ENCODE measurements around the gene ABCC5. TPM values are rescaled to one million over a fixed set of nuclear protein-coding genes. Genes with fewer than 3 reads are reported as not detected.

ABCC5 gene
- total and polyA plus RNA-seq, 4 experiments from 2014 or later: 9.1 to 42.6 (median 27.3) TPM

- Histone ChIP-seq H3K4me1 (ENCODE audit: insufficient read depth, low read length) (no peaks in the 10 kb centered on the region), H3K27ac (ENCODE audit: low read depth, low read length) (no peak overlapping the region), H3K4me3 (ENCODE audit: low read length in 2 of 2) (no peak overlapping the region), H3K9me3 (ENCODE audit: control insufficient read depth in 1 of 2, low read length in 2 of 2) (no peaks in the 10 kb centered on the region), H3K36me3 (ENCODE audit: insufficient read depth, low read length) (peaks cover 18% of the 10 kb centered on the region), H3K27me3 (ENCODE audit: insufficient read depth, low read length) (no peaks in the 10 kb centered on the region)
- H3K27ac Mint-ChIP-seq: peak overlapping the region in 1 of 7 donors; percentile 49
- H3K27me3 Mint-ChIP-seq: no peaks in the 10 kb centered on the region
- peaks cover 0 to 12% (median 0%) of the 10 kb centered on the region in 4 donors for H3K4me1 Mint-ChIP-seq
- H3K9me3 Mint-ChIP-seq: no peaks in the 10 kb centered on the region
- no peak overlapping the region for H3K4me3 Mint-ChIP-seq
- no peak for DNase-seq
- ChIA-PET POLR2A (ENCODE audit: partially characterized antibody) (no interaction called here), CTCF (ENCODE audit: partially characterized antibody) (interaction anchor here (1.7 kb wide), 1 partner anchor 11 kb away, joined by 5 read pairs; no protein-coding TSS in a partner anchor)
- peaks cover 57 to 66% of the 10 kb centered on the region in 2 donors for H3K36me3 Mint-ChIP-seq
- intact Hi-C loops (cut with micrococcal nuclease): no loop called here
Observed at GRCh38 chr3:183987000-183987600, 30.6 kb downstream of the ABCC5 start.

- H3K4me3 Mint-ChIP-seq: no peak overlapping the region
- DNase-seq: no peak
- H3K27ac ChIP-seq (ENCODE audit: low read depth, low read length): no peak overlapping the region
- peaks cover 0 to 12% (median 0%) of the 10 kb centered on the region in 4 donors for H3K4me1 Mint-ChIP-seq
- H3K36me3 ChIP-seq (ENCODE audit: insufficient read depth, low read length): peaks cover 21% of the 10 kb centered on the region
- no peaks in the 10 kb centered on the region for H3K27me3 Mint-ChIP-seq
- H3K9me3 ChIP-seq (ENCODE audit: control insufficient read depth in 1 of 2, low read length in 2 of 2): no peaks in the 10 kb centered on the region
- no peaks in the 10 kb centered on the region for H3K27me3 ChIP-seq (ENCODE audit: insufficient read depth, low read length)
- intact Hi-C loops (cut with micrococcal nuclease): no loop called here
- H3K36me3 Mint-ChIP-seq: peaks cover 67 to 77% of the 10 kb centered on the region in 2 donors
- H3K4me1 ChIP-seq (ENCODE audit: insufficient read depth, low read length): no peaks in the 10 kb centered on the region
- H3K27ac Mint-ChIP-seq: peak overlapping the region in 1 of 7 donors; percentile 20
- ChIA-PET POLR2A (ENCODE audit: partially characterized antibody) (no interaction called here), CTCF (ENCODE audit: partially characterized antibody) (no interaction called here)
- no peak overlapping the region for H3K4me3 ChIP-seq (ENCODE audit: low read length in 2 of 2)
- no peaks in the 10 kb centered on the region for H3K9me3 Mint-ChIP-seq
Observed at GRCh38 chr3:183984749-183985729, 32.6 kb downstream of the ABCC5 start.

GRCh38 chr3:183984127-183984740 lies 33.5 kb downstream of the ABCC5 start:
- Histone ChIP-seq H3K4me1 (ENCODE audit: insufficient read depth, low read length) (no peaks in the 10 kb centered on the region), H3K27ac (ENCODE audit: low read depth, low read length) (no peak overlapping the region), H3K27me3 (ENCODE audit: insufficient read depth, low read length) (no peaks in the 10 kb centered on the region), H3K9me3 (ENCODE audit: control insufficient read depth in 1 of 2, low read length in 2 of 2) (no peaks in the 10 kb centered on the region), H3K36me3 (ENCODE audit: insufficient read depth, low read length) (peaks cover 21% of the 10 kb centered on the region), H3K4me3 (ENCODE audit: low read length in 2 of 2) (no peak overlapping the region)
- Mint-ChIP-seq H3K9me3 (no peaks in the 10 kb centered on the region), H3K27ac (no peak overlapping the region), H3K27me3 (no peaks in the 10 kb centered on the region), H3K4me1 (peaks cover 0 to 12% (median 0%) of the 10 kb centered on the region in 4 donors), H3K36me3 (peaks cover 63 to 77% of the 10 kb centered on the region in 2 donors), H3K4me3 (no peak overlapping the region)
- ChIA-PET CTCF (ENCODE audit: partially characterized antibody) (no interaction called here), POLR2A (ENCODE audit: partially characterized antibody) (no interaction called here)
- DNase-seq: no peak
- intact Hi-C loops (cut with micrococcal nuclease): no loop called here

DNA sequence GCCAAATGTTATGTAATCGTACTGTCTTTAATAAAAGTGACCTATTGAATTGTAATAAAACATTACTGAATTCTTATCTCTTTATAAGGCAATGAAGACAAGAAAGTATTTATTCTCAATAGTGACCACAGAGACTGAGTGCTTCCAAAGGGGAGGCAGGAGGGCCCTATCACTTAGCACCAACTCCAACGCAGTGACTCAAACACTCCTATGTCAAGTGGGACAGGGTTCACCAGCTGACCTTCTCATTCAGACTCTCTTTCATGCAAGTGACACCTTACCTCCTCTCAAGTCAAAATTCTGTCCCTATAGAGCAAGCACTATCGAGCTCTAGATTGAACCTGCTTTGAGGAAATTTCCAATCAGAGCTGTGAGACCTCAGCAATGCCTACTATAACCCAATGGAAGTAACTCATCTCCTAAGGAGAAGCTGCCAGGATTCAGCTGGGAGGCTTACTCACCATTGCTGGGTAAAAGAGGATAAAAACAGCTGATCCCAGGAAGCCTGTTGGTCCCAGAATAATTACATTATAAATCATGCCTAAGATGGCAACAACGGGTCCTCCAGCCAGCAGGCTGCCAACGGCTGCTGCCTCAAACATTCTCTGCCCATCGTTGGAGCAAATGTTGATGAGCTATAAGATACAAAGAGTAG lies 35.6 kb downstream of the ABCC5 start:
- intact Hi-C loops (cut with micrococcal nuclease): no loop called here
- no peaks in the 10 kb centered on the region for H3K27me3 Mint-ChIP-seq
- peaks cover 21% of the 10 kb centered on the region for H3K36me3 ChIP-seq (ENCODE audit: insufficient read depth, low read length)
- ChIA-PET CTCF (ENCODE audit: partially characterized antibody) (interaction anchor here (1.0 to 1.6 kb wide), 3 partner anchors 9 to 36 kb away, joined by 3 to 4 read pairs (median 3); partner anchors contain the start of gene ABCC5), POLR2A (ENCODE audit: partially characterized antibody) (no interaction called here)
- H3K27ac ChIP-seq (ENCODE audit: low read depth, low read length): no peak overlapping the region
- no peak overlapping the region for H3K4me3 Mint-ChIP-seq
- no peak for DNase-seq
- no peaks in the 10 kb centered on the region for H3K9me3 Mint-ChIP-seq
- H3K27ac Mint-ChIP-seq: no peak overlapping the region
- no peaks in the 10 kb centered on the region for H3K4me1 ChIP-seq (ENCODE audit: insufficient read depth, low read length)
- no peaks in the 10 kb centered on the region for H3K27me3 ChIP-seq (ENCODE audit: insufficient read depth, low read length)
- H3K4me1 Mint-ChIP-seq: peaks cover 0 to 12% (median 0%) of the 10 kb centered on the region in 4 donors
- no peaks in the 10 kb centered on the region for H3K9me3 ChIP-seq (ENCODE audit: control insufficient read depth in 1 of 2, low read length in 2 of 2)
- no peak overlapping the region for H3K4me3 ChIP-seq (ENCODE audit: low read length in 2 of 2)
- peaks cover 55 to 68% of the 10 kb centered on the region in 2 donors for H3K36me3 Mint-ChIP-seq

DNA sequence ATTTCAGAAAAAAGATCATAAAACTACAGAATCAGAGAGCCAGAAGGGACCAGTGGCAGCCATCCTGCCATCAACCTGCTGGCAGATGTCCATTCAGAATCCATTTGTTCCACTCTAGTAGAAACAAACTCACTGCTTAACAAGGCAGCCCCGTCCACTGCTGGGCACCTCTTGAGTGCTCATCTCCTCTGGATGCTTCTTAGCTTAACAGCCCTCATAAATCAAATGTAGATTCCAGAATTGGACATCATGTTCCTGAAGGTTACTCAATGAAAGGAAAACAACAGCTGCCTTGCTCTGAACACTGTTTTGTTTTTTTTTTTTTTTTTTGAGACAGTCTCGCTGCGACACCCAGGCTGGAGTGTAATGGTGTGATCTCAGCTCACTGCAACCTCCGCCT lies 37.3 kb downstream of the ABCC5 start:
- POLR2A ChIA-PET (ENCODE audit: partially characterized antibody): no interaction called here
- H3K4me3 ChIP-seq (ENCODE audit: low read length in 2 of 2): no peak overlapping the region
- no peaks in the 10 kb centered on the region for H3K9me3 Mint-ChIP-seq
- CTCF ChIA-PET (ENCODE audit: partially characterized antibody): no interaction called here
- H3K27ac Mint-ChIP-seq: no peak overlapping the region
- DNase-seq: no peak
- no peaks in the 10 kb centered on the region for H3K9me3 ChIP-seq (ENCODE audit: control insufficient read depth in 1 of 2, low read length in 2 of 2)
- H3K27me3 ChIP-seq (ENCODE audit: insufficient read depth, low read length): no peaks in the 10 kb centered on the region
- peaks cover 0 to 12% (median 0%) of the 10 kb centered on the region in 4 donors for H3K4me1 Mint-ChIP-seq
- H3K27me3 Mint-ChIP-seq: no peaks in the 10 kb centered on the region
- no peak overlapping the region for H3K4me3 Mint-ChIP-seq
- intact Hi-C loops (cut with micrococcal nuclease): no loop called here
- H3K27ac ChIP-seq (ENCODE audit: low read depth, low read length): no peak overlapping the region
- peaks cover 59 to 61% of the 10 kb centered on the region in 2 donors for H3K36me3 Mint-ChIP-seq
- H3K4me1 ChIP-seq (ENCODE audit: insufficient read depth, low read length): no peaks in the 10 kb centered on the region
- peaks cover 16% of the 10 kb centered on the region for H3K36me3 ChIP-seq (ENCODE audit: insufficient read depth, low read length)

DNA sequence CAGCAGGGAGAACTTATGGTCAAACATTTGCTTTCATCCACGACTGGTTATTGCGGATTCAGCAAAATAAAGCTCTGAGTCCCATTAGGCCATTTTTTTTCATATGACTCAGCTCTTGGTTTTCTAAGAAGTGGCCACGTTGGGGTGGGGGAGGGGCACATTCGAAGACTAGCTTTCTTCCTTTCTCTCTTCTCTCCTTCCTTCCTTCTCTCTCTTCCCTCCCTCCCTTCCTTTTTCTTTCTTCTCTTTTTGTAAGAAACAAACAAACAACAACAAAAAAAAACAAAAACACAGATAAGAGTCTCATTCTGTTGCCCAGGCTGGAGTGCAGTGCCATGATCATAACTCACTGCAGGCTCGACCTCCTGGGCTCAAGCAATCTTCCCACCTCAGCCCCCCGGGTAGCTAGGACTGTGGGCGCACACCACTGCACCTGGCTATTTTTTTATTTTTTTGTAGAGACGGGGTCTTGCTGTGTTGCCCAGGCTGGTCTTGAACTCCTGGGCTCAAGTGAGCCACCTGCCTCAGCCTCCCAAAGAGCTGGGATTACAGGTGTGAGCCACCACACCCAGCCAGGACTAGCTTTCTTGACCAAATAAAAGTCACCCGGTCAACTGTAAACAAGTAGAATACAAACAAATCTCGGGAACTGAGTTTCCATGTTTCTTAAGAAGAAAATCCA lies 41.6 kb downstream of the ABCC5 start:
- CTCF ChIA-PET (ENCODE audit: partially characterized antibody): no interaction called here
- Mint-ChIP-seq H3K9me3 (no peaks in the 10 kb centered on the region), H3K27ac (peak overlapping the region in 1 of 7 donors; percentile 6), H3K27me3 (no peaks in the 10 kb centered on the region), H3K4me3 (no peak overlapping the region), H3K36me3 (peaks cover 30 to 40% of the 10 kb centered on the region in 2 donors), H3K4me1 (no peaks in the 10 kb centered on the region)
- H3K9me3 ChIP-seq (ENCODE audit: control insufficient read depth in 1 of 2, low read length in 2 of 2): no peaks in the 10 kb centered on the region
- peaks cover 8% of the 10 kb centered on the region for H3K36me3 ChIP-seq (ENCODE audit: insufficient read depth, low read length)
- POLR2A ChIA-PET (ENCODE audit: partially characterized antibody): no interaction called here
- no peak overlapping the region for H3K27ac ChIP-seq (ENCODE audit: low read depth, low read length)
- intact Hi-C loops (cut with micrococcal nuclease): no loop called here
- no peak for DNase-seq
- no peak overlapping the region for H3K4me3 ChIP-seq (ENCODE audit: low read length in 2 of 2)
- H3K27me3 ChIP-seq (ENCODE audit: insufficient read depth, low read length): no peaks in the 10 kb centered on the region
- no peaks in the 10 kb centered on the region for H3K4me1 ChIP-seq (ENCODE audit: insufficient read depth, low read length)

Data from CD4-positive, alpha-beta memory T cell (primary cell).